ENCODE results near the gene TRAF6.

- TF ChIP-seq CTCF (IDR thresholded peaks at IDR 0.05; ENCODE audit: poor library complexity) (no peak), EZH2 (IDR thresholded peaks at IDR 0.05; ENCODE audit: borderline replicate concordance) (no peak)
These were observed 59.0 kb downstream of the TRAF6 start for GRCh38 chr11:36451045-36451444.

All from hepatocyte (in vitro differentiated cells).